OCI-LY1 (cell line): ENCODE data around the gene EFEMP2.
"Not testable (repeated sequence)": the region's sequence is repeated elsewhere in the genome, so short reads cannot be mapped to it uniquely, and the experiment has no call there.

Experiments used
- EZH2 ChIP-seq: fragments of 200-600 bp; sonication (generic), shearing (Covaris generic); IDR thresholded peaks from 2 replicates; pipeline ENCODE4 v1.8.0; 2017; ENCODE audit warnings: borderline replicate concordance, mixed run types, mild to moderate bottlenecking, antibody characterized with exemption, low read length, moderate library complexity, mixed read lengths
- TF ChIP-seq, protein P1 (sequence below): fragments of 200-600 bp; sonication (generic), shearing (Covaris generic); IDR thresholded peaks from 2 replicates; pipeline ENCODE4 v1.5.1; 2017; ENCODE audit warnings: mild to moderate bottlenecking, antibody characterized with exemption, low read length, moderate library complexity, mixed read lengths

DNA sequence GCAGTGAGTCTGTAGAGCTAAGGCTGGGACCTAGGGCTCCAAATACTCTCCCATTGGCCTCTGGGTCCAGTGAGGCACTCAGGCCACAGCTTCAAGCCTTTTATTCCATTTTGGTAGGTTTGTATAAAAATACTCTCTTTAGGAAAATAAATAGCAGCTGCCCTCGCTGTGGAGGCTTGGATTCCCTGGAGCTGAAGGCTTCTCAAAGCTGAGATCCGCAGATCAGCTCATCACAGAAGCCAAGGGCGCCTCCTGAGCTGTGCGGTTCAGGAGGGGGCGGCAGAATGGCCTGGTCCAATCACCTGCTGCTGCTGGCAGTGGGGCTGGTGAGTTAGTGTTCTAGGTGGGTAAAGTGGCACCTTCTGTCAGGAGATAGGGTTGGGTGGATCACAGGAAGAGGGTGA is 19.5 kb upstream of the EFEMP2 start:
- TF ChIP-seq, protein P1, sequence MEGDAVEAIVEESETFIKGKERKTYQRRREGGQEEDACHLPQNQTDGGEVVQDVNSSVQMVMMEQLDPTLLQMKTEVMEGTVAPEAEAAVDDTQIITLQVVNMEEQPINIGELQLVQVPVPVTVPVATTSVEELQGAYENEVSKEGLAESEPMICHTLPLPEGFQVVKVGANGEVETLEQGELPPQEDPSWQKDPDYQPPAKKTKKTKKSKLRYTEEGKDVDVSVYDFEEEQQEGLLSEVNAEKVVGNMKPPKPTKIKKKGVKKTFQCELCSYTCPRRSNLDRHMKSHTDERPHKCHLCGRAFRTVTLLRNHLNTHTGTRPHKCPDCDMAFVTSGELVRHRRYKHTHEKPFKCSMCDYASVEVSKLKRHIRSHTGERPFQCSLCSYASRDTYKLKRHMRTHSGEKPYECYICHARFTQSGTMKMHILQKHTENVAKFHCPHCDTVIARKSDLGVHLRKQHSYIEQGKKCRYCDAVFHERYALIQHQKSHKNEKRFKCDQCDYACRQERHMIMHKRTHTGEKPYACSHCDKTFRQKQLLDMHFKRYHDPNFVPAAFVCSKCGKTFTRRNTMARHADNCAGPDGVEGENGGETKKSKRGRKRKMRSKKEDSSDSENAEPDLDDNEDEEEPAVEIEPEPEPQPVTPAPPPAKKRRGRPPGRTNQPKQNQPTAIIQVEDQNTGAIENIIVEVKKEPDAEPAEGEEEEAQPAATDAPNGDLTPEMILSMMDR, result not testable (repeated sequence)
- TF ChIP-seq EZH2, result not testable (repeated sequence)
